ENCODE data around the gene CTNND1. TPM values are rescaled to one million over a fixed set of nuclear protein-coding genes. Genes with fewer than 3 reads are reported as not detected.
A peak's percentile ranks its signal among the peaks of the same experiment; 100 is the strongest.

CTNND1 gene
- total RNA-seq, 5 donors from 2014 or later (not counting 1 experiment from before 2014, with no cell fraction given), result 8.3 to 17.5 (median 12.5) TPM

DNA sequence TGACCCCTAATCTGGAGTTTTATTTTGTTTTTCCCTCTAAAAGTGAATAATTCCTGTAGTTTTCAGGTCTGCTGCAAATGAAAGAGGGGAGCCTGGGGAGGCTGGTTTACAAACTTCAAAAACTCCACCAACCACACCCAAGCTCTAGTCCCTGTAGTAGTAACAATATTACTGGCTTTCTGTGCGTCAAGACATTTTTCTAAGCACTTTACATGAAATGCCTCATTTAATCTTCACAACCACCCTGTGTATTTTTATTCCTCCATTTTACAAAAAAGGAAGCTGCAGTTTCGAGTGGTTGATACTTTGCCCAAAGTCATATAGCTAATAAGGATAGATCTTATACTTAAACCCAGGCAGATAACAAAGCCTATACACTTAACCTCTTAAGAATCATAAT, 23.5 kb downstream of the CTNND1 start:
- no peaks in the 10 kb centered on the region for H3K36me3 ChIP-seq (ENCODE audit: control insufficient read depth in 2 of 2, extremely low read depth in 1 of 2, insufficient read depth in 1 of 2, low read length in 1 of 2)
- H3K4me3 Mint-ChIP-seq, result no peak overlapping the region
- H3K9me3 ChIP-seq, result no peaks in the 10 kb centered on the region
- CTCF ChIA-PET, result interaction anchor here (0.6 to 1.6 kb wide), 4 partner anchors 10 to 306 kb away, joined by 4 to 6 read pairs (median 5); no protein-coding TSS in a partner anchor
- no peak overlapping the region for H3K27ac ChIP-seq (ENCODE audit: low read length)
- H3K27me3 Mint-ChIP-seq, result no peaks in the 10 kb centered on the region
- no peaks in the 10 kb centered on the region for H3K9me3 Mint-ChIP-seq
- DNase-seq, result no peak
- H3K4me3 ChIP-seq (ENCODE audit: control insufficient read depth in 1 of 2, extremely low read depth in 1 of 2, low read length in 1 of 2), result no peak overlapping the region
- no peak overlapping the region for H3K27ac Mint-ChIP-seq
- H3K36me3 Mint-ChIP-seq, result peaks cover 4% of the 10 kb centered on the region
- POLR2A ChIA-PET, result no interaction called here
- peaks cover 8 to 13% (median 10%) of the 10 kb centered on the region in 3 donors for H3K4me1 Mint-ChIP-seq
- no peak for ATAC-seq (replicated peaks in 1 of 4)
- no peaks in the 10 kb centered on the region for H3K27me3 ChIP-seq (replicated peaks in 1 of 2; ENCODE audit: control insufficient read depth in 2 of 2, extremely low read depth in 1 of 2, insufficient read depth in 2 of 2, low read length in 1 of 2)
- H3K4me1 ChIP-seq (ENCODE audit: control insufficient read depth in 1 of 2, extremely low read depth in 1 of 2, insufficient read depth in 2 of 2, low read length in 2 of 2), result peaks cover 3 to 9% of the 10 kb centered on the region in 2 experiments
- 80% methylated on average over 1 of the region's 2 CpGs for WGBS (ENCODE audit: insufficient coverage)

DNA sequence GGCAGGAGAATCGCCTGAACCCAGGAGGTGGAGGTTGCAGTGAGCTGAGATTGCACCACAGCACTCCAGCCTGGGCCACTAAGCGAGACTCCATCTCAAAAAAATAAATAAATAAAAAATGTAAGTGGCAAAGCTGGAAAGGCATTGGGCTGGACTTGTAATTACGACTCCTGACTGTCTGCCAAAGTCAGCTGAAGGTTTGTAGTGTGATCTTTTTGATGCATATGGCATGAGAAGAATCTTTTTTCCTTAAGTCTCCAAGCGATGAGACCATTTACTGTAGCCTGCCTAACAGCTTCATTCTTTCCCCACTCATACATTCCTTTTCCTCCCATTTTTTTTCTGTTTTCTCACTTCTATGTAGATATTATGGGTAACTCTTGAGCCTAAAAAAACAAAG, 24.8 kb downstream of the CTNND1 start:
- no peaks in the 10 kb centered on the region for H3K9me3 ChIP-seq
- no peaks in the 10 kb centered on the region for H3K36me3 ChIP-seq (ENCODE audit: control insufficient read depth in 2 of 2, extremely low read depth in 1 of 2, insufficient read depth in 1 of 2, low read length in 1 of 2)
- H3K4me1 ChIP-seq (ENCODE audit: control insufficient read depth in 1 of 2, extremely low read depth in 1 of 2, insufficient read depth in 2 of 2, low read length in 2 of 2), result peaks cover 8 to 12% of the 10 kb centered on the region in 2 experiments
- no peaks in the 10 kb centered on the region for H3K9me3 Mint-ChIP-seq
- no peaks in the 10 kb centered on the region for H3K27me3 Mint-ChIP-seq
- H3K4me1 Mint-ChIP-seq, result peaks cover 11 to 16% (median 13%) of the 10 kb centered on the region in 3 donors
- no peaks in the 10 kb centered on the region for H3K27me3 ChIP-seq (replicated peaks in 1 of 2; ENCODE audit: control insufficient read depth in 2 of 2, extremely low read depth in 1 of 2, insufficient read depth in 2 of 2, low read length in 1 of 2)
- H3K27ac ChIP-seq (ENCODE audit: low read length), result no peak overlapping the region
- ChIA-PET CTCF (interaction anchor here in 1 of 2 donors (0.8 kb wide), 1 partner anchor 15 kb away, joined by 3 read pairs; no protein-coding TSS in a partner anchor), POLR2A (no interaction called here)
- H3K27ac Mint-ChIP-seq, result no peak overlapping the region
- DNase-seq (no peak), ATAC-seq (replicated peaks in 1 of 4) (no peak)
- peaks cover 1% of the 10 kb centered on the region for H3K36me3 Mint-ChIP-seq
- WGBS (ENCODE audit: insufficient coverage), result no CpG with 5 or more reads among the region's 4 CpGs
- no peak overlapping the region for H3K4me3 ChIP-seq (ENCODE audit: control insufficient read depth in 1 of 2, extremely low read depth in 1 of 2, low read length in 1 of 2)
- H3K4me3 Mint-ChIP-seq, result no peak overlapping the region

DNA sequence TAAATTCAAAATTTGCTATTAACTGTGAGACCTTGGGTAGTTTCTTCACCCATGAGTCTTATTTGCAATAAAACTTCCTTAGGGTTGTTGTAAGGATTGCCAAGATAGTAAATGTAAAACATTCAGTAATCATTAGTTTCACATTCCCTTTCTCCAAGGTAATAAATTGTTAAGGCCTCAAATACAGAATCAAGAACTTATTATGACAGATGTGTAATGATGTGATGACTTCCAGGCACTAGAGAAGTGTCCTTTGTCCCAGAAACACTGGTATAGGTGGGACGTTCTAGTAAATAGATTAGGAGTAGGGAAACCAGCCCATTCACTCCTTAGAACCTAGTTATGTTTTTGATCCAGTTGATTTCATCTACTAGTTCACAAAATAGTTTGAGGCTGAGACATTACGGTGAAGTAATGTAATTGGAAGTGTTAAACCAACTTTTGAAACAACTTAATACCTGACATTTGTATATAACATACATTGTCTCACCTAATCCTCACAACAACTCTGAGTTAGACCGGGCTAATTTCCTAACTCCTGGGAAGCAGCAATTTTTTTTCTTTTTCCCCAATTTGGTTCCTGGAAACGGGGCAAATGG, 25.5 kb downstream of the CTNND1 start:
- no peaks in the 10 kb centered on the region for H3K36me3 Mint-ChIP-seq
- ChIA-PET CTCF (interaction anchor here in 1 of 2 donors (0.8 kb wide), 1 partner anchor 15 kb away, joined by 3 read pairs; no protein-coding TSS in a partner anchor), POLR2A (interaction anchor here in 1 of 2 donors (0.6 kb wide), 1 partner anchor 12 kb away, joined by 5 read pairs; no protein-coding TSS in a partner anchor)
- H3K27me3 Mint-ChIP-seq, result no peaks in the 10 kb centered on the region
- no peak overlapping the region for H3K4me3 Mint-ChIP-seq
- Histone ChIP-seq H3K4me1 (ENCODE audit: control insufficient read depth in 1 of 2, extremely low read depth in 1 of 2, insufficient read depth in 2 of 2, low read length in 2 of 2) (peaks cover 12 to 15% of the 10 kb centered on the region in 2 experiments), H3K36me3 (ENCODE audit: control insufficient read depth in 2 of 2, extremely low read depth in 1 of 2, insufficient read depth in 1 of 2, low read length in 1 of 2) (no peaks in the 10 kb centered on the region), H3K4me3 (ENCODE audit: control insufficient read depth in 1 of 2, extremely low read depth in 1 of 2, low read length in 1 of 2) (no peak overlapping the region), H3K9me3 (no peaks in the 10 kb centered on the region), H3K27me3 (replicated peaks in 1 of 2; ENCODE audit: control insufficient read depth in 2 of 2, extremely low read depth in 1 of 2, insufficient read depth in 2 of 2, low read length in 1 of 2) (no peaks in the 10 kb centered on the region), H3K27ac (ENCODE audit: low read length) (no peak overlapping the region)
- 60% methylated on average over 1 of the region's 4 CpGs for WGBS (ENCODE audit: insufficient coverage)
- peaks cover 12 to 18% (median 15%) of the 10 kb centered on the region in 3 donors for H3K4me1 Mint-ChIP-seq
- H3K9me3 Mint-ChIP-seq, result no peaks in the 10 kb centered on the region
- DNase-seq (no peak), ATAC-seq (replicated peaks in 1 of 4) (no peak)
- no peak overlapping the region for H3K27ac Mint-ChIP-seq

DNA sequence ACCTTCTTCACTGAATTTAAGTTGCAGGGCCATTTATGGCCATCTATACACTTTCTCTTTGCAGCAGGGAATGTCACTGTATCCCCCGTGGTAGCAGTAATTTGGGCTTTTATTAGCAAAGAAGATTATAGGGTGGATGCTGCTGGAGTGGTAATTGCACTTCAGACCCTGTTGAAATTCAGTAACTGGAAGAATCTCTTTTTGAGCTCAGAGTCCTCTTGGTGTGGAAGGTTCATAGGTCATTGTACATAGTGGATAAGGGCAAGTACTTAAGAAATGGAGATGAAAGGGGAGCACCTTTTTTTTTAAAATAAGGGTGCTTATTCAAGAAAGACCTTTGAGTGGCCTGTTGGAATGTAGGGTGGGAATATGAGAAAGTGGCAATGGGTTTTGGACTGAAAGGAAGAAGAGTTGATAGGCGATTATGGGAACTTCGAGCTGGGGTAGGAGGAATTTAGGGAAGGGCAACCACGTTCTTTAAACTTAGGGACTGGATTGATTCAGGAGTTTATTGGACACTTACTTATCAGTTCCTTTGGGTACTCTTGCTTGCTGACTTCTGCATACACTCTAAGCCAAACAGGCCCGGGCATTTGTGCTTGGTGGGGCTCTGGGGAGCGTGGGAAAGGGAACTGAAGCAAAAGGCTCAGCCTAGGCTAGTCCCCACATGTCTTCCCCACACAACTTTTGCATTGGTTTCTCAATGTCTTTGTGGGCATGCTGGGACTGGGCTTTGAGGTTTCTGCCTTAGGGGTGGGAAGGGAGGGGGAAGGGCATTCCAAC, 26.5 kb downstream of the CTNND1 start:
- Histone ChIP-seq H3K9me3 (no peaks in the 10 kb centered on the region), H3K4me3 (ENCODE audit: control insufficient read depth in 1 of 2, extremely low read depth in 1 of 2, low read length in 1 of 2) (no peak overlapping the region), H3K27me3 (replicated peaks in 1 of 2; ENCODE audit: control insufficient read depth in 2 of 2, extremely low read depth in 1 of 2, insufficient read depth in 2 of 2, low read length in 1 of 2) (no peaks in the 10 kb centered on the region), H3K4me1 (ENCODE audit: control insufficient read depth in 1 of 2, extremely low read depth in 1 of 2, insufficient read depth in 2 of 2, low read length in 2 of 2) (peaks cover 22% of the 10 kb centered on the region in 2 experiments), H3K36me3 (ENCODE audit: control insufficient read depth in 2 of 2, extremely low read depth in 1 of 2, insufficient read depth in 1 of 2, low read length in 1 of 2) (no peaks in the 10 kb centered on the region), H3K27ac (ENCODE audit: low read length) (no peak overlapping the region)
- Mint-ChIP-seq H3K9me3 (no peaks in the 10 kb centered on the region), H3K36me3 (no peaks in the 10 kb centered on the region), H3K4me1 (peaks cover 22 to 26% (median 23%) of the 10 kb centered on the region in 3 donors), H3K27me3 (no peaks in the 10 kb centered on the region), H3K27ac (no peak overlapping the region), H3K4me3 (no peak overlapping the region)
- ATAC-seq (replicated peaks in 1 of 4), result no peak
- 87% methylated on average over 5 of the region's 6 CpGs for WGBS (ENCODE audit: insufficient coverage)
- no peak for DNase-seq
- ChIA-PET POLR2A (interaction anchor here in 1 of 2 donors (0.7 kb wide), 1 partner anchor 144 kb away, joined by 5 read pairs; no protein-coding TSS in a partner anchor), CTCF (interaction anchor here (0.8 to 2.1 kb wide), 3 partner anchors 12 to 13 kb away, joined by 5 to 6 read pairs (median 5); no protein-coding TSS in a partner anchor)

DNA sequence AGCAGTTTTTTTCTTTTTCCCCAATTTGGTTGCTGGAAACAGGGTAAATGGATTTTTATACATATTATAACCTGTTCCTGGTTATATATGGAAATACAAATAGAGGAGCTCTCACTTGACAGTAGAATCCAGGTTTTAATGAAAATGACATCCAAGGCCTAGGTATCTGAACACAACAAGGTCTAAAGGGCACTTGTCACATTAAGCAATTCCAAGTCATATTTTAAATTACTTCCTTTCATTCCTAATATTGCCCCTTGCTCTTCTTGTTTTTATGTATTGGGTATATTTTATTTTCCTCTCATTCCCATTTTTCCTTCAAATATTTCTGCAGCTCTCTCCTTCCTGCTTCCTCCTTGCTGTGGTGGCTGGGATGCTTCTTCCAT, 27.1 kb downstream of the CTNND1 start:
- Mint-ChIP-seq H3K4me3 (no peak overlapping the region), H3K9me3 (no peaks in the 10 kb centered on the region), H3K27me3 (no peaks in the 10 kb centered on the region), H3K36me3 (no peaks in the 10 kb centered on the region), H3K27ac (no peak overlapping the region), H3K4me1 (peaks cover 28 to 32% (median 29%) of the 10 kb centered on the region in 3 donors)
- no peak for ATAC-seq (replicated peaks in 1 of 4)
- no peaks in the 10 kb centered on the region for H3K9me3 ChIP-seq
- peaks cover 25 to 28% of the 10 kb centered on the region in 2 experiments for H3K4me1 ChIP-seq (ENCODE audit: control insufficient read depth in 1 of 2, extremely low read depth in 1 of 2, insufficient read depth in 2 of 2, low read length in 2 of 2)
- H3K4me3 ChIP-seq (ENCODE audit: control insufficient read depth in 1 of 2, extremely low read depth in 1 of 2, low read length in 1 of 2), result no peak overlapping the region
- no peak for DNase-seq
- H3K36me3 ChIP-seq (ENCODE audit: control insufficient read depth in 2 of 2, extremely low read depth in 1 of 2, insufficient read depth in 1 of 2, low read length in 1 of 2), result no peaks in the 10 kb centered on the region
- ChIA-PET POLR2A (interaction anchor here in 1 of 2 donors (0.7 kb wide), 1 partner anchor 145 kb away, joined by 5 read pairs; no protein-coding TSS in a partner anchor), CTCF (interaction anchor here (0.8 to 2.1 kb wide), 3 partner anchors 11 to 12 kb away, joined by 5 to 6 read pairs (median 5); no protein-coding TSS in a partner anchor)
- H3K27ac ChIP-seq (ENCODE audit: low read length), result no peak overlapping the region
- H3K27me3 ChIP-seq (replicated peaks in 1 of 2; ENCODE audit: control insufficient read depth in 2 of 2, extremely low read depth in 1 of 2, insufficient read depth in 2 of 2, low read length in 1 of 2), result no peaks in the 10 kb centered on the region

DNA sequence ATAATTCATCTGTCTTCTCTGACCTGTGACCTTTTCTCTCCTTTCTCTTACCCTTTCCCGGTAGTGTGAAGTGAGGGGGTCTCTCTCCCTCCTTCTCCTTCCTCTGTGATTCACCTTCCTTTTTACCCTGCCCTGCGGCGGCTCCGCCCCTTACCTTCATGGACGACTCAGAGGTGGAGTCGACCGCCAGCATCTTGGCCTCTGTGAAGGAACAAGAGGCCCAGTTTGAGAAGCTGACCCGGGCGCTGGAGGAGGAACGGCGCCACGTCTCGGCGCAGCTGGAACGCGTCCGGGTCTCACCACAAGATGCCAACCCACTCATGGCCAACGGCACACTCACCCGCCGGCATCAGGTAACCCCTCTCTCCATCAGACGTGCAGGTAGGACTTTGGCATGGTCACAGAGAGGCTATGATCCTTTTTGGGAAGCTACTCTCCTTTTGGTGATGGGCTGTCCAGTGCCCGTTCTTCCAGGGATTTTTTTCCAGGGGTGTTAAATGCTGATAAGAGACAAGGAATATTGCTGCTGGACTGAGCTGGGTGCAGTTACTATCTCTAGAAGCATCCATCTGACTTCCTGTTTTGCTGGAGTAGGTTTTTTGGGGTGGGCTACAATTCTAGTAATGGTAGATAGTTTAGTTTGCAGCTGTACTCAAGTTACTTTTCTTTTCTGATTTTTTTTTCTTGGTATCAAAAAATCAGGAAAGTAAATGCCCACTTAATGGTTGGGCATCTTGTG, 29.9 kb downstream of the CTNND1 start:
- Histone ChIP-seq H3K4me3 (ENCODE audit: control insufficient read depth in 1 of 2, extremely low read depth in 1 of 2, low read length in 1 of 2) (no peak overlapping the region), H3K36me3 (ENCODE audit: control insufficient read depth in 2 of 2, extremely low read depth in 1 of 2, insufficient read depth in 1 of 2, low read length in 1 of 2) (peaks cover 0 to 3% of the 10 kb centered on the region in 2 donors)
- POLR2A ChIA-PET, result interaction anchor here in 1 of 2 donors (0.6 kb wide), 1 partner anchor 45 kb away, joined by 4 read pairs; no protein-coding TSS in a partner anchor

More for the DNA sequence above, 29.9 kb downstream of the CTNND1 start:
- peak overlapping the region; percentile 52 to 60 (median 56) for H3K4me3 Mint-ChIP-seq
- Histone ChIP-seq H3K27ac (ENCODE audit: low read length) (peak overlapping the region; percentile 70), H3K9me3 (no peaks in the 10 kb centered on the region), H3K4me1 (ENCODE audit: control insufficient read depth in 1 of 2, extremely low read depth in 1 of 2, insufficient read depth in 2 of 2, low read length in 2 of 2) (peaks cover 28 to 30% of the 10 kb centered on the region in 2 experiments), H3K27me3 (replicated peaks in 1 of 2; ENCODE audit: control insufficient read depth in 2 of 2, extremely low read depth in 1 of 2, insufficient read depth in 2 of 2, low read length in 1 of 2) (no peaks in the 10 kb centered on the region)
- H3K27me3 Mint-ChIP-seq, result no peaks in the 10 kb centered on the region
- H3K36me3 Mint-ChIP-seq, result peaks cover 8% of the 10 kb centered on the region
- CTCF ChIA-PET, result interaction anchor here (0.7 to 0.8 kb wide), 2 partner anchors 9 to 11 kb away, joined by 3 to 5 read pairs; no protein-coding TSS in a partner anchor
- no peaks in the 10 kb centered on the region for H3K9me3 Mint-ChIP-seq
- ATAC-seq (replicated peaks in 1 of 4) (peak in 3 of 4 experiments; percentile 2 to 17 (median 8)), DNase-seq (peak in 1 of 35 experiments; percentile 9)
- 89% methylated on average over 8 of the region's 22 CpGs for WGBS (ENCODE audit: insufficient coverage)
- H3K4me1 Mint-ChIP-seq, result peaks cover 34 to 37% (median 34%) of the 10 kb centered on the region in 3 donors
- peak overlapping the region; percentile 98 to 99 for H3K27ac Mint-ChIP-seq

Data from T-cell (primary cell).